Suppressor macrophage (primary cell): ENCODE results near the gene TTC33.

ENCODE experiments used
- DNase-seq, 4 experiments: peaks; one replicate each; pipeline ENCODE4 v3.0.0-alpha.2; 2020 to 2022

Gene TTC33

DNA sequence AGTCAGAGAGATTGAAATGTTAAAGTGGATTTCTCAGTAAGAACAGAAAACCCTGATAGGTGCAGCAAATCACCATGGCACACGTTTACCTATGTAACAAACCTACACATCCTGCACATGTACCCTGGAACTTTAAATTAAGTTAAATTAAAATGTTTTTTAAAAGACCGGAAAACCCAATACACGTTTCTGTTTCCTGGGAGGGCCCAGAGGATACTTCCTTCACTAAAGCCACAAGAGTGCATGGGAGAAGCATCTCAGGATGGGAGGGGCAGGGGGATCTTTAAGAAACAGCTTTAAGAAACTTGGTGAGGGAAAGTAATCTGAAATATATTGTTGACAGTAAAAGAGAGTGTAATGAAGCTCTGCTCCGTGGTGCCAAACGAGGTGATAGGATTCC, 240.8 kb downstream of the TTC33 start:
- DNase-seq, result peak in 1 of 4 experiments; percentile 23

- DNase-seq, result no peak
Measured at GRCh38 chr5:40511801-40512200, 244.0 kb downstream of the TTC33 start.

DNA sequence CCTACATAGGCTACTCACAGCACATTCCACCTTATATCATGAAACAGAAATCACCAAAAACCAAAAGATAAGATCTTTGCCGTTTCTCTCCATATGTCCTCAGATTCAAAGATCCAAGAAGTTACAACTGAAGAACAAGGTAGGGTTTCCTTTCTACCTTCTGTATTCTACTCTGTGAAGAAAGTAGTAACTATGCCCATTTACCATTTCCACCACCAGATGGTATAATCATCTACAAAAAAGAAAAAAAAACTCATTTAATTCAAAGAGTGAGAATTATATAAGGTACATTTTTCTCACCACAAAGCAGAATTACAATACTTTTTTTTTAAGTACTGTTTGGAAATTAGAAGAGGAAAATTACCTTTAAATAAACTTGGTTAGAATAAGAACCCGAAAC, 248.7 kb downstream of the TTC33 start:
- no peak for DNase-seq

- DNase-seq, result no peak
Measured at GRCh38 chr5:40505031-40505430, 250.7 kb downstream of the TTC33 start.

- DNase-seq, result peak; percentile 52 to 74 (median 62)
Measured at GRCh38 chr5:40503439-40503838, 252.3 kb downstream of the TTC33 start.

DNA sequence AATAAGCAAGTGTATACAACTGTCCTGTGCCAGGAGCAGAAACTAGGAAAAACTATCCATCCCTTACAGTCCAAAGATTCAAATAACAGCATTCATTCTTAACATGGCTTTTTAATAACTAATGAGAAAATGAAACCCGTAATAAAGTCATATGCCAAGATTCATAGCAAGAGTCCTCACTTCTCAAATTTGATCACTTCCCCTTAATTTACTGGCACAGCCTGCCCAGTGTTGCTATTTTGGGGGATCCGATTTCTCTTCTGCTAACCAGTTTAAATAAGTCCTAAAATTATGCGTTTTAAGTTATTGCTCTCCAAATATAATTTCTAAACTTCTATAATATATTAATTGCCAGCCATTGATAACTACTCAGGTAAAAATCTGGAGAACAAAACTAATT, 253.0 kb downstream of the TTC33 start:
- DNase-seq, result peak; percentile 43 to 81 (median 69)

DNA sequence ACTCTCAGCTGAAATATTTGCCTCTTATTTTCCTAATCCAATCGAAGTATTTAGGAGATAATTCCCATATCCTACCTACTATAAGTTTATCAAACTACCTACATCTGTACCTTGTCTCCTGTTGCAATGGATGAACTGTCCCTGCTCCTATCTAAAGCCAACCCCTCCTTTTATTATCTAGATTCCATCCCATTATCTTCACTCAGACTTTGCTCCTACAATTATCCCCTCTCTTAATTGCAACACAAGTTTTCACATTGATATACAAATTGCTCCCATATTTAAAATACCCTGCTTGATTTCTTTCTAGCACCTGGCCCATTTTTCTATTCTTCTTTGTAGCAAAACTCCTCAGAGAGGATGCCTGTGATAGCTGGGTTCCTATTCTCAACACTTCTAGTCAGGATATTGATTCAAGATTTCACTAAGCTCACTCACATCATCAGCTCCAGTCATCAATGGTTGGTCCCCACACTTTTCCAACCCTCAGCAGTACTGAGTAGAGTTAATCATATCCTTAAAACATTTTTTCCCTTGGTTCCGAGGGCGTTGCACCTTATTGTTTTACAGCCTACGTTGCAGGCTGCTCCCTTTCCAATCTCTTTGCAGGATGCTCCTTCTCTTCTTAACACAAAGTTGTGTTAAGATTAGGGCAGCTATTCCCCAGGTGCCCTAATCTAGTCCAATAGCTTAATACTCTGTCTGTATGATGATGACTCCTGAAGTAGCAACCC, 253.9 kb downstream of the TTC33 start:
- DNase-seq, result no peak

DNA sequence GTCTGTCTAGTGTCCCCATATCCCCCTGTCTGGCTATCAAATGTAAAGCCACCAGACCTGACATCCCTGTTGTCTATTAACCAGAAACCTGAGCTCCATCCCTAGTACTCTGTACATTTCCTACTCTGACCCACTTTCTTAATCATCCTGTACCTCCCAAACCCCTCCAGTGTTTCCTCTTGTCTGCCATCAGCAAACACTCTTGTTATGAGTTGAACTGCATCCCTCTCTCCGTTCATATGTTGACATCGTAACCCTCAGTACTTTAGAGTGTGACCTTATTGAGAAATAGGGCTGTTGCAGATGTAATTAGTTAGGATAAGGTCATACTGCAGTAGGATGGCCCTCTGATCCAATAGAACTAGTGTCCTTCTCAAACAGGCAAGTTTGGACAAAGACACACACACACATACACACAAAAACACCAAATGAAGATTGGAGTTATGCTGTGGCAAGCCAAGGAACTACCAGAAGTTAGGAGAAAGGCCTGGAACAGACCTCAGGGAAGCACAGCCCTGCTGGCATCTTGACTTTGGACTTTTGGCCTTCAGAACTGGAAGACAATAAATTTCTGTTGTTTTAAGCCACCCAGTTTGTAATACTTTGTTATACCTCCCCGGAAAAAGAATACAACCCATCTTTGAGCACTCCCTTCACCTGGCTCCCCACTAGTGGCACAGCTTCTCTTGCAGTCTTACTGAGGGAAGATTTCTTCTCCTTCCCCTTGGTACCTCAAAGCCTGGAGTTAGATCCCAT, 256.1 kb downstream of the TTC33 start:
- DNase-seq, result peak in 3 of 4 experiments; percentile 36 to 66 (median 65)

- DNase-seq, result no peak
Measured at GRCh38 chr5:40499007-40499406, 256.8 kb downstream of the TTC33 start.

DNA sequence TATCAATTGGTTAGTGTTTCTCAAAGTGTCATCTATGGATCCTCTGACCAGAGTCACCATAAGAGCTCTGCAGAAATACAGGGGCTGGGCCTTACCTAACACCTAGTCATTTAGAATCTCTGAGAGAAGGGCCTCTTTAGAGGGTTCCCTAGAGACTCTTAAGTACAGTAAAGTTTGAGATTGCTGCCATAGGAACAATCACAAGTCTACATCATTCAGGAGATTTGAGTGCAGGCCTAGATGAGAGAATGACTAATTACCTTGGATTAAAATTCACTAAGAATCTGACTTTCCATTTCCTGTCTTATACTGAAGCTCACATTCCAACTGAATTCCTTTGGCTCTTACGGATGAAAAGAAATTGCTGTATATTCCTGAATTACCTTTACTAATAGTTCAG, 258.2 kb downstream of the TTC33 start:
- no peak for DNase-seq

DNA sequence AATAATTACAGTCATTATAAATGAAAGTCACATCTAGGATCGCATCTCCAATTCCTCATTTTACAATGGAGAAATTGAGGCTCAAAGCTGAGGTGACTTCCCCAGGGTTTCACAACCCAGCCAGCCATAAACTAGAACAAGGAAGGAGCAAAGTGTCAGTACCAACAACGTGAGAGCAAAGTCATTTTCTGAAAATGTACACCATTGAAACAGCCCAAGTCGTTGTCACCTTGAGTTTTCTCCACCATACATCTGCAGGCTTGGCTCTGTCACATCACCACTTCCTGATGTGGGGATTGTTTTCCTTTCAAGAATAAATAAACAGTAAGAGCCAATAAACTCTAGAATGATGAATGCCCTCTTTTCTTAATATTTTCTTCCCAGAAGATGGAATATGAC, 260.5 kb downstream of the TTC33 start:
- peak; percentile 29 to 68 (median 59) for DNase-seq

DNA sequence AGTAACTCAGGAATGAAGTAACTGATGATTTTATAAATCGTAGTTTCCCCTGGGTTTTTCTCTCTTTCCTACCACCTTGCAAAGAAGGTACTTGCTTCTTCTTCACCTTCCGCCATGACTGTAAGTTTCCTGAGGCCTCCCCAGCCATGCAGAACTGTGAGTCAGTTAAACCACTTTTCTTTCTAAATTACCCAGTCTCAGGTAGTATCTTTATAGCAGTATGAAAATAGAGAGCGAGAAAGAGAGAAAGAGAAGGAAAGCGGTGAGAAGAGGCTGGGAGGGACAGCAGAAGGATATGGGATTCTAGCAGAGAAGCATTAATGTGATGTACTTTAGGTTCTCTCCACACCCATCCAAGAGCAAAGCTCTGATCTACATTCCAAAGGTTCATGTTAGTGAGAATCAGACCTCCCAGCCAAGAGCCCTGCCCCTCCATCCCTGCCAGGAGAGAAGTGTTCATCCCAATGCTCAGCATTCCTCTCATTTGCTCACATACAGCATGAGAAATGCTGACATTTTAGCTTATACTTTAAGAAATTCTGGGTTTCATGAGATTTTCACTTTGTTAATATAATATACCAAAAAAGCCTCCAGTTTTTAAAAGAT, 261.0 kb downstream of the TTC33 start:
- DNase-seq, result no peak

- peak; percentile 21 to 75 (median 59) for DNase-seq
Measured at GRCh38 chr5:40492056-40492455, 263.7 kb downstream of the TTC33 start.

GRCh38 chr5:40491644-40492043, 264.1 kb downstream of the TTC33 start:
- peak in 3 of 4 experiments; percentile 23 to 57 (median 31) for DNase-seq

GRCh38 chr5:40490464-40491111, 265.2 kb downstream of the TTC33 start:
- DNase-seq, result peak; percentile 40 to 84 (median 68)

GRCh38 chr5:40489421-40489820, 266.3 kb downstream of the TTC33 start:
- no peak for DNase-seq

DNA sequence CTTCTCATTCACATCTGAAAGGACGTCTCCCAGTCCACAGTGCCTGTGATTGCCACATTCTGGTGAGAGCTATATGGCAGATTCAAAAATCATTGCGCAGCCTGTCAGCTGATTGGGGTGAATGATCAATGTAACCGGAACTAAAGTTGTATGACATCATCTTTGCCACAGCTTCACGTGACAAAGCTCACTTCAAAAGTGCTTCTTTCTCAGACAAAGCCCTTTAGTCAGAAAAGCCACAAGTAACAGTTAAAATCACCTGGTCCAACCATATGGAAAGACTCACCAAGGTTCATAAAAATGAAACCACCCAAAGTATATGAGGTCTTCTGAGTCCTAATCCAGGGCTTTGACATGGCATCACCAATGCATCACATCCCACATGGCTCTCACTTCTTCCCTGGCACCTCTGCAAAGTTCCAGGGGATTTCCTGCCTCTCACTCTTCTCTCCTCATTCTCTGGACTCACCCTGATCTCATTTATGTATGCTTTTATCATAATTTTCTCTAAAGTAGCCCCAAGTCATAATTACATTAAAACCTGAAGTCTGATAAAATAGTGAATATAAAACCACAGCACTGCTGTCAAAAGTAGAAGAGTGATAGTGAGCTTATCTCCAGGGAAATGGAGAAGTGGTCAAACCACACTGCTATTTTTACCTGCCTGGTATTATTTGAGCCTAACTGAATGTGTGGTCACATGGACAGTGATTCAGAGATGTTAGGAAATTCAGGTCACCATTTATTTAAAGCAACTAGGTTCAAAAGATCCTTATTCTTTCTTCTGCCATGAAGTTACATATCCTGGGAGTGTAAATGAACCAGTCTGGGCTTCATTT, 269.1 kb downstream of the TTC33 start:
- peak; percentile 84 to 94 (median 90) for DNase-seq

DNA sequence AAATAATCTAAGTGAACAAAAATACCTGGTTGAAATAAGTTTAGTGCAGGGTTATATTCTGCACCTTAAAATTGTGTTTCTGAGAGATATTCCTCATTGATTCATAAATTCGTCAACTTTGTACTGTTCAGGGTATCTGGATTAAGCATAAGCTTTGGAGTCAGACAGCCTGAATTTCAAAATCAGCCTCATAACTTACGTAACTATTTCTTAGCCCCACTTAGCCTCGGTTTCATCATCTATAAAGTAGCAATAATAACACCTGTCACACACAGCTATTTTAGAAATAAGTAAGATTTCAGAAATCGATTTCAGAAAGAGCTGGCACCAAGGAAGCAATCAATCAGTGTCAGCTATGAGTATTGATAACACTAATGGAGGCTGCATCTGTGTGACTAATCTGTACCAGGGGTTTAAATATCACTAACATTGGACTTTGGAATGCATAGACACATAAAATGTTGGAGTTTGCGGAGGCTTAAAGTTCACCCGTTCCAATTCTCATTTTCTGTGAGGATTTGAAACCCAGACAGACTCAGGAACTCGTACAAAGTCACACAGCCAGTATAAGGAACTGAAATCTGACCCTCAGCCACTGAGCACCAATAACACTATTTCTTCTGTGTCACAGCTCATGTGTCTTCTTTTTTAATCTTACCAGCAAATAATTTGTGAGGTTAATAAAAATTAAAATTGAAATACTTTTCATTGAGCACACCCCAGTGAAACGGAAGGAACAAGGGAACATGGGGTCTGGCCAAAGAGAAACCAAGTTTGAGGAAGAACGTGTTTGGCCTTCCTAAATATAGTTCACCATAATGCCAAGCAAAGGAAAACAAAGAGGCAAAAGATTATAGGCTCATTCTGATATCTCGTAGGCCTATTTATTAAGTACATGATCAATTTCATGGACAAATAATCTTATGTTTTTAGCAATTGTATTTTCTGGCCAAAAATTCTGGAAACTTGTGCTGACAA, 270.5 kb downstream of the TTC33 start:
- peak; percentile 49 to 77 (median 60) for DNase-seq

GRCh38 chr5:40484495-40484894, 271.3 kb downstream of the TTC33 start:
- peak in 2 of 4 experiments; percentile 36 to 37 for DNase-seq

DNA sequence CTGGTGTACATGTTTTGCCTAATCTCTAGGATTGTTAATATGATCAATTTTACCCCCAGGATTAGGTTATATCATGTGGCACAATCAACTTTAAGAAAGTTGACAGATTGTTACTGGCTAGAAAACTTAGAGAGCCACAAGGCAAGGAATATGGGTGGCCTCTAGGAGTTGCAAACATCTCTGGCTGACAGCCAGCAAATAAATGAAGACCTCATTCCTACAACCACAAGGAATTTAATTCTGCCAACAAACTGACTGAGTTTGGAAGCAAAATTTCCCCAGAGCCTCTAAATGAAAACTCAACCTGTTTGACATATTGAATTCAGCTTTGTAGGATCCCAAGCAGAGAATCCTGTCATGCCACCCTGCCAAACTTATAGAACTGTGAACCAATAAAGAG, 272.4 kb downstream of the TTC33 start:
- DNase-seq, result no peak

- peak in 2 of 4 experiments; percentile 27 to 62 for DNase-seq
Measured at GRCh38 chr5:40481241-40481640, 274.5 kb downstream of the TTC33 start.
